ENCODE results near the gene VMP1.

VMP1 gene

GRCh38 chr17:59761385-59762048 is 54.1 kb downstream of the VMP1 start:
- TF ChIP-seq EP300 (IDR thresholded peaks at IDR 0.05; ENCODE audit: borderline replicate concordance) (no peak), TCF12 (IDR thresholded peaks at IDR 0.05; ENCODE audit: low read depth) (no peak), TEAD4 (IDR thresholded peaks at IDR 0.05) (peak; percentile 72)

DNA sequence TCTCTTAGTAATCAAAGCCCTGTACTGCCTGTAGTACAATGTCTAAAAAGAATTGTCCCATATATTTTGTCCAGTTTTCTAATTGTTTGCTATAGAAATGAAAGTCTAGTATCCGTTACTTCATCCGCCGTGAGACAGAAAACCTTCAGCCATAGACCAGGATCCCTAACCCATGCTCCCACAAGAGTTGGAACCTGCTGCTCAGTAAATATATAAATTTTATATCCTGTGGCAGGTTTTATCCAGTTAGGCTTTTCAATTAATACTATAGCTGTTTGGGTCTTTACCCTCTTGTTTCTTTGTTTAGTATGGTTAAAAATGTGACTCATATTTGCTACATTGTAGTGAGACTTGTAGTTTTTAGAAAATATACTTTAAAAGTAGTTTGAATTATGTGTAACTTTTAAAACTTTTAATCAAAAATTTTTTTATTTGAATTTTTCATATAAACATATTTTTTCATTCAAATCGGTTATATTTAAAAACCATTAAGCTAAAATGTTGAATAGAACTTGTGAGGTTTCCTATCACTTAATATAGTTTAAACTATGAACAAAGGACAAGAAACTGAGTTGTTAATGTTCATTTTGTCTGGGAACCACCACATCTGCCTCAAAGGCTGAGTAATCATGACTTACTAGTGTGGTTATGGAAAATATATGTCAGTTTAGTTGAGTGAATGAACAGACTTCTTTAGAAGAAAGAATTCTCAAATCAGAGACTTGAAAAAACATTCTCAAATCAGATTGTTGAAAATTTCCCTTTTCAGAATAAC is 54.8 kb downstream of the VMP1 start:
- TF ChIP-seq EP300 (IDR thresholded peaks at IDR 0.05; ENCODE audit: borderline replicate concordance) (no peak), ZBTB7A (IDR thresholded peaks at IDR 0.05; ENCODE audit: low read depth) (no peak), FOXM1 (IDR thresholded peaks at IDR 0.05; ENCODE audit: borderline replicate concordance, low read depth) (no peak), NFIC (IDR thresholded peaks at IDR 0.05) (no peak), RAD21 (IDR thresholded peaks at IDR 0.05; ENCODE audit: low read depth) (no peak), REST (IDR thresholded peaks at IDR 0.05; ENCODE audit: low read depth) (no peak), EGR1 (IDR thresholded peaks at IDR 0.05) (no peak), MAX (IDR thresholded peaks at IDR 0.05) (no peak), CEBPB (IDR thresholded peaks at IDR 0.05) (no peak), TAF1 (IDR thresholded peaks at IDR 0.05; ENCODE audit: low read depth) (no peak), CREB1 (IDR thresholded peaks at IDR 0.05; ENCODE audit: low read depth) (no peak), TEAD4 (IDR thresholded peaks at IDR 0.05) (no peak), YY1 (IDR thresholded peaks at IDR 0.05; ENCODE audit: low read depth) (no peak), TCF12 (IDR thresholded peaks at IDR 0.05; ENCODE audit: low read depth) (no peak)
- TF ChIP-seq, protein P1, sequence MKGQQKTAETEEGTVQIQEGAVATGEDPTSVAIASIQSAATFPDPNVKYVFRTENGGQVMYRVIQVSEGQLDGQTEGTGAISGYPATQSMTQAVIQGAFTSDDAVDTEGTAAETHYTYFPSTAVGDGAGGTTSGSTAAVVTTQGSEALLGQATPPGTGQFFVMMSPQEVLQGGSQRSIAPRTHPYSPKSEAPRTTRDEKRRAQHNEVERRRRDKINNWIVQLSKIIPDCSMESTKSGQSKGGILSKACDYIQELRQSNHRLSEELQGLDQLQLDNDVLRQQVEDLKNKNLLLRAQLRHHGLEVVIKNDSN (IDR thresholded peaks at IDR 0.05) = no peak

- TF ChIP-seq TEAD4 (IDR thresholded peaks at IDR 0.05) = no peak
Measured at GRCh38 chr17:59762824-59763374, 55.4 kb downstream of the VMP1 start.

- TF ChIP-seq CEBPB (IDR thresholded peaks at IDR 0.05) (no peak), YY1 (IDR thresholded peaks at IDR 0.05; ENCODE audit: low read depth) (no peak)
- TF ChIP-seq, protein P1 (IDR thresholded peaks at IDR 0.05) = no peak
Measured at GRCh38 chr17:59763861-59764260, 56.4 kb downstream of the VMP1 start.

GRCh38 chr17:59764292-59764741 is 56.9 kb downstream of the VMP1 start:
- TF ChIP-seq NFIC (IDR thresholded peaks at IDR 0.05) (no peak), TAF1 (IDR thresholded peaks at IDR 0.05; ENCODE audit: low read depth) (no peak), CEBPB (IDR thresholded peaks at IDR 0.05) (no peak), TEAD4 (IDR thresholded peaks at IDR 0.05) (no peak), MAX (IDR thresholded peaks at IDR 0.05) (no peak), FOXM1 (IDR thresholded peaks at IDR 0.05; ENCODE audit: borderline replicate concordance, low read depth) (no peak), ZBTB7A (IDR thresholded peaks at IDR 0.05; ENCODE audit: low read depth) (no peak)

DNA sequence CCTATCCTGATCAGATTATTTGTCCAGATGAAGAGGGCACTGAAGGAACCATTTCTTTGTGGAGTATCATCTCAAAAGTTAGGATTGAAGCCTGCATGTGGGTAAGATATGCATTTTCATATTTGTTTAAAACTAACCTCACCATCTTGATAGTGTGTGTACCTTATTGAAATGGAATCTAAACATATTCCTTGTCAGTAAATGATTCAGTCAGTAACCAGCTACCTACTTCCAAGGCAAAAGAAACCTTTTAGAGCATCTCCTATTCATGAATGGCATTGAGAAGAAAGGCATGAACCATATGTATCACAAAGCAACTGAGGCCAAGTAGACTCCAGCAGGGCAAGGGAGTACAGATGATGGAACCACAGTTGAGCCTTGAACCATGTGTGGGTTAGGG is 57.6 kb downstream of the VMP1 start:
- TF ChIP-seq FOXM1 (IDR thresholded peaks at IDR 0.05; ENCODE audit: borderline replicate concordance, low read depth) (no peak), CREB1 (IDR thresholded peaks at IDR 0.05; ENCODE audit: low read depth) (no peak), RAD21 (IDR thresholded peaks at IDR 0.05; ENCODE audit: low read depth) (no peak), TEAD4 (IDR thresholded peaks at IDR 0.05) (no peak), YY1 (IDR thresholded peaks at IDR 0.05; ENCODE audit: low read depth) (no peak), CEBPB (IDR thresholded peaks at IDR 0.05) (no peak), TCF12 (IDR thresholded peaks at IDR 0.05; ENCODE audit: low read depth) (no peak), TAF1 (IDR thresholded peaks at IDR 0.05; ENCODE audit: low read depth) (no peak), MAX (IDR thresholded peaks at IDR 0.05) (no peak), ZBTB7A (IDR thresholded peaks at IDR 0.05; ENCODE audit: low read depth) (no peak), REST (IDR thresholded peaks at IDR 0.05; ENCODE audit: low read depth) (no peak), EGR1 (IDR thresholded peaks at IDR 0.05) (no peak), EP300 (IDR thresholded peaks at IDR 0.05; ENCODE audit: borderline replicate concordance) (no peak), NFIC (IDR thresholded peaks at IDR 0.05) (no peak)
- TF ChIP-seq, protein P1 (IDR thresholded peaks at IDR 0.05) = no peak
